Epithelial cell of prostate (primary cell): Measurements from ENCODE around the gene ARHGEF4.

Experiments
- DNase-seq: peaks from one replicate; pipeline ENCODE4 v3.0.0-alpha.2; 2011; ENCODE audit warnings: low read depth, low spot score
- H3K27ac ChIP-seq: fragments of 450-650 bp; 2 replicates; pipeline ENCODE4 v1.5.1; 2017; ENCODE audit warnings: mild to moderate bottlenecking

Gene ARHGEF4

DNA sequence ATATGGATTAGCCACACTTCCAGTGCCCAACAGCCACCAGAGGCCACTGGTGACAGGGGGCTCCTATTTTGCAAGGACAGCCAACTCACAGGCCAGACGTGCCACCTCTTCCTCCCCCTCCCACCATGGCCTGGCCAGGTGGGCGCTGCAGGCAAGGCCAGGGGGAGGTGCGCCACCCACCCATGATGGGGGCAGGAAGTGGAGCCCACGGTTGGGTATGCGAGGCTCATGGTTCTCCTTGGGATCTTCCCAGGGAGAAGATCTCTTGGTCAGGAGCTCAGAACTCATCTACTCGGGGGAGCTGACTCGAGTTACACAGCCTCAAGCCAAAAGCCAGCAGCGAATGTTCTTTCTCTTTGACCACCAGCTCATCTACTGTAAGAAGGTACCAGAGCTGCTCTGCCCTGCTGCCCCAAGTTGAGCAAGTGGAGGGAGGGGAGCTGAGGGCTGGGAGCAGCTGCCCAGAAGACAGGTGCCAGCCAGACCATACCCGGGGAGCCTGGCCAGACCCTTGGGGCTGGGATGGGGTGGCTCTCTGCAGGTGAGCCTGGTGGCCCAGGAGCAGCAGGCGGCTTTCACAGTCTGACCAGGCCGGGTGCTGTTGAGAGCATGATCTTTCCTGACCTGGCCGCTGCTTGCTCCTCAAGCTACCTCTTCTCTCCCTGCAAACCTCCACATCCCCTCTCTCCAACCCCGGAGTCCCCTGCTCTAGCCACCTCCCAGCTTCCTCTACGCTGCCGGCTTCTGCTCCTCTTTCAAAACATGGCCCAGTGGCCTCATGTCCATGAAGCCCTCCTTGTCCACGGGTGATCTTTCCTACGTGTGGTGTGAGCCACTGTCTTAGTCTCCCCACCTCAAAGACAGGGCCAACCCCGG is 206.7 kb downstream of the ARHGEF4 start:
- DNase-seq: no peak
- H3K27ac ChIP-seq: no peak overlapping the region

DNA sequence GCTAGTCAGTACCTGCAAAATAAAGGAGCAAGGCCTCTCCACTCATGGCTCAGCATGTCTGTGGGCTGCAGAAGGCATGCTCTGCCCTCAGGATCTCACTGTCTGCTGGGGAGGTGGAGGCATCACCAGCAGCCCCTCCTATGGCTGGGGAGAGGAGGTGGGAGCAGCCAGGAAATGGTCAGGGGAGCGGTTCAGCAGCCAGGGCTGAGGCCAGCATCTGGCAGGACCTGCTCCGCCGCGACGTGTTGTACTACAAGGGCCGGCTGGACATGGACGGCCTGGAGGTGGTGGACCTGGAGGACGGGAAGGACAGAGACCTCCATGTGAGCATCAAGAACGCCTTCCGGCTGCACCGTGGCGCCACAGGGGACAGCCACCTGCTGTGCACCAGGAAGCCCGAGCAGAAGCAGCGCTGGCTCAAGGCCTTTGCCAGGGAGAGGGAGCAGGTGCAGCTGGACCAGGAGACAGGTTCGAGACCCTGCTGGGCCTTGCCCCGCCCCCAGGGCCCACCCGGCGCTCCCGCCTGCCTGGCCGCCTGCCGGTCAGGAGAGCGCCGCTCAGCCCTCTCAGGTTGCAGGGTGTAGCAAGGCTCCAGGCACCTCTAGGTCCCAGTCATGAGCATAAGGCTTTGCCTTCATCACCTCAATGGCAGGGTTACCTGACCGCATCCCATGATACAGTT is 207.5 kb downstream of the ARHGEF4 start:
- H3K27ac ChIP-seq: no peak overlapping the region
- no peak for DNase-seq

DNA sequence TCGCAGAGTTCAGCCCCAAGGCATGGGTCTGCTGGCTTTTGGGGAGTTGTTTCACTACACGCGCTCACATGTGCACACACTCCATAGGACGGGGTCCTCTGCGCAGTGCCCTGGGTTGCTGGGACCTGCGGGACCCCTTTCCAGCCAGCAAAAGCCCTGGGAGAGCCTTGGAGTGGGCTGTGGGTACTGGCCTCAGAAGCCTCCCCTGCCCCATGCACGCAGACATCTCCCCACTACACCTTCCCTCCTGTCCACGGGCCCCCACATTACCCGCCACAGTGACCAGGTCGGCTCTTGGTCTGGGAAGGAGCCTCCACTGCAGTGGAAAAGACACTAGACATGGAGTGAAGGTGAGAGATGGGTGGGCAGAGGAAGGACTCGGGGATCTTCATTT is 208.0 kb downstream of the ARHGEF4 start:
- no peak for DNase-seq
- no peak overlapping the region for H3K27ac ChIP-seq

DNA sequence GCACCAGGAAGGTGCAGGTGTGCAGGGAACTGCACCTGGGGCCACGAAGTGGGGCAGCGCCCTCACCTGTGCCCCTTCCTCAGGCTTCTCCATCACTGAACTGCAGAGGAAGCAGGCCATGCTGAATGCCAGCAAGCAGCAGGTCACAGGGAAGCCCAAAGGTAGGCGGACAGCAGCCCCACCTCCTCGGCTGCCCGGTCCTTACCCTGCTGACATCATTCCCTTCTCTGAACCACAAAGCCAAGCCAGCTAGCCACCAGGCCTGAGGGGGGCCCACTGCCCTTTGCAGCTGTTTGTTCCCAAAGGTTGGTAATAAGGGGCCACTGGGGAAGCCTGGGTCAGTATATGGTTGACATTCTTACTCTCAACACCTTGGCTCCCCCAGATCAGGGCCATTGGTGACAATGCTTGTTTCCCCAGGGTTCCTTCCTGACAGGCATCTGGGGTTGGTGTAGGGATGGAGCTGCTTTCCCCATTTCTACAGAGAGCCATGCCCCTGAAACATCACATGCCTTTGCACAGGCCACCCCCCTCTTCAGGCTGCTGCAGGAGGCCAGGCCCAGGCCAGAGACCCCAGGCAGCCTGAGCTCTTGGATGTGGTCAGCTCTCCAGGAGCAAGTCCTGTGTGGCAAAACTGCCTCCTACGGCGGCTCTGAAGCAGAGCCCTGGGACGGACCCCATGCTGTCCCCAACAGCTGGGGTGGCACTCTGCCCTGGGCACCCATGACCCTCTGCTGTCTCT is 208.7 kb downstream of the ARHGEF4 start:
- no peak overlapping the region for H3K27ac ChIP-seq
- no peak for DNase-seq

DNA sequence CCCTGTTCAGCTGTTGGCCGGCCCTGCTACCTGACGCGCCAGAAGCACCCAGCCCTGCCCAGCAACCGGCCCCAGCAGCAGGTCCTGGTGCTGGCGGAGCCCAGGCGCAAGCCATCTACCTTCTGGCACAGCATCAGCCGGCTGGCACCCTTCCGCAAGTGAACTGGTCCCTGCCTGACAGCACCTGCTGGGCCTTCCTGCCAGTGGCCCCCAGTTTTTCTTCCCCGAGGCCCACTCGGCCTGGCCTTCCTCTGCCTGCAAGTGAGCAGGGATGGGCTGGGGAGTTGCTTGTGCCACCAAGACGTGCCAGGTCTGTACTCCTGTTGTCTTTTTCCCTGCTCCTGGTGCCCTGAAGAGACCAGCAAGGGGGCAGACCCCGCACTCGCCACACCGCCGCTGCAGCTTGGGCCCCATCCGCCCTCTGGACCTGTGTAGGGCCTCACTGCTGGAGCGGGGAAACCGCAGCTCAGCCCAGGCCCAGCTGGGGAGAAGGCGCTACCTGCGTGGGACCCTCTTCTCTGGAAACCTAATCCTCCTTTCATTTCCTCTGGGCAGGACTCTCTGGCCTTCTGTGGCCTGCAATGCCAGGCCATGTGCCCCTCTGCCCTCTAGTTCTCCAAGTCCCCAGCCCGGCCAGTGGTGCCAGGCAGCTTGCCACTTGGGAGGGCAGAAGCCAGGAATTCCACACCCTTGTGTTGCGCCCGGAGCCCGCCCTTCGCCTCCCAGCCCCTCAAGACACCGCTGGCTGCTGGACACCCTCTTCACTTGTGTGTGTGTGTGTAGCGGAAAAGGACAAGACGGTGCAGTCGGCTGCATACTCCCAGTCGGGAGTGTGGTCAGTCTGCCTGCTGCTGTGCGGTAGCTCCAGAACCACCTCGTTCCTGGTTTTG is 209.6 kb downstream of the ARHGEF4 start:
- H3K27ac ChIP-seq: no peak overlapping the region
- no peak for DNase-seq

- no peak for DNase-seq
- no peak overlapping the region for H3K27ac ChIP-seq
These were observed 210.4 kb downstream of the ARHGEF4 start for GRCh38 chr2:131046918-131047652.

DNA sequence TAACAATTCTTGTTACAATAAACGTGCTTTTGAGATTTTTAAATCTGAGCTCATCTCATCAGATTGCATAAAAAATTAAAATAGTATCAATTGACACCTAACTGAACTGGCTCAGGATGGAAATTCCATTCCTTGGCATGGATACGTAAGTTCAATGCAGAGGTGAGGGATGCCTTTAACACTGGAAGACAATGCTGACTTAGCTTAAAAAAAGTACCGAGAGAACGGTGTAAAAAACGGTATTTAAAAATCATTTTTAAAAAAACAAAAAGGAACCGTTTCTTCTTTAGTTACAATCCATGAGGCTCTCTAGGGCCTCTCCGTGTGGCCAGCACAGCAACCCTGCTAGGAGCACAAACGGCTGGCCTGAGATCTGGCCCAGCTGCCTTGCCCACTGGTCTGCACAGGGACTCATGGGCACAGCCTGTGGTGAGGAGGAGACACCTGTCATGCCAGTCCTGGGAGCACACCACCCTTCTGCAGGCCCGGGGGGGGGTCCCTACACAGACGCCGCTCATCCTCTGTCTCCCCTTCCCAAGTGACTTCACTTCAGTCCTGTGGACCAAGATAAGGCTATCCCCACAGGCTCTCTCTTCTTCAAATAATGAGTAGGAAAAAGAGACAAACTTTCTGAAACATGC is 211.3 kb downstream of the ARHGEF4 start:
- H3K27ac ChIP-seq: no peak overlapping the region
- DNase-seq: no peak

DNA sequence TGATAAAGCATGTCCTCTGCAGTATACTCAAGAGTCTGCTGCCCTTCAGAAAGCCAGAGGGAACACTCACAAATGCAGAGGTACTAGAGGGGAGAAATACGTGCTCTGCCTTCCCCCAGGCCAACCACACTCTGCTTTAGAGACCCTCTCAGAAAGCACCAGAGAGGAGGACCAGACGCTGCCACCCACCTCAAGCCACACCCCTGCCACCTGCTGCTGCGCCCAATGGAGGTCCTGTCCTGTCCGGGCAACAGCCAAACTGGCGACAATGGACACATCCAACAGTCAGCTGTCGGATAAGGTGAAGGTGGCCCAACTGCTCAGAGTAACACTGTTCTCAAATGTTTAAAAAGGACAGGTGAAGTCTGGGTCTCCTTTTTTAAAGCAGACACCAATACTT is 211.9 kb downstream of the ARHGEF4 start:
- H3K27ac ChIP-seq: no peak overlapping the region
- no peak for DNase-seq

GRCh38 chr2:131049150-131049718 is 212.5 kb downstream of the ARHGEF4 start:
- H3K27ac ChIP-seq: no peak overlapping the region
- DNase-seq: no peak

GRCh38 chr2:131050896-131051295 is 214.2 kb downstream of the ARHGEF4 start:
- no peak overlapping the region for H3K27ac ChIP-seq
- DNase-seq: no peak

- H3K27ac ChIP-seq: no peak overlapping the region
- no peak for DNase-seq
These were observed 216.1 kb downstream of the ARHGEF4 start for GRCh38 chr2:131052741-131053263.

- DNase-seq: no peak
- H3K27ac ChIP-seq: no peak overlapping the region
These were observed 217.8 kb downstream of the ARHGEF4 start for GRCh38 chr2:131054488-131054887.

DNA sequence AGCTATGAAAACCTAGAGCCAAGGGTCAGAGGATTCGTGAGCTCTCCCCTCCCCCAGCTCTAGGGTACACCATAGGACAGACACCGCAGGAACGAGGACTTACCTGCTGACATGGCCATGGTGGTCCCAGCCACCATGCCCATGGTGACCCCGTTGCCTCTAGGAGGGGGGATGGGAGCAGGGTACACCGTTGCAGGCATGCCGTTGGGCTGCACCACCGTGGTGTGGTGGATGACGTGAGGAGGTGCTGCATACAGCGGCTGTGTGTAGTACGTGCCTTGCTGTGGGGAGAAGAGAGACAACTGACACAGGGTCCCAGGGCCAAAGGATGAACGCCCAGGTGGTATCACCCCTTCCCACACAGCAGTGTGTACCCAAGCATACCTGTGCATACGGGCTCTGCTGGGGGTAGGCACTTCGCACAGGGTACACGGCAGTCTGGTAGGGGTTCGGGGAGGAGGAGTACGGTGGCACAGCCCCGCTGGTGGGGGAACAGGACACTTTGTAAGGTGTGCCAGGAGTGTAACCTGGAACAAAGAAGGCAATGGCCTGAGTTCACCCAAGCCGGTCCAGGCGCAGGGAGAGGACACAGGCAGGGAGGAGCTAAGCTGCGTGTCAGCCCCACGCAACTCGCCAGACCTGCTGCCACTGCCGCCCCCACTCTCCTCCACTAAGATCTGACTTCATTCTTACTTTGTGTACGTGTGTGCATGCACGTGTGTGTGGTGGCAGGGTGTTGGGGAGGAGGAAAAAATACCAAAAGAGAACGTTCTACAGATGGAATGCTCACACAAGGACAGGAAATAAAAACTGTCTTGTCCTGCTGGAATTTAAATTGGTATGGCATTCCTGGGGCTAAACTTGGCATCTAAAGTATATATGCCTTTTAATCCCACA is 218.7 kb downstream of the ARHGEF4 start:
- no peak for DNase-seq
- H3K27ac ChIP-seq: no peak overlapping the region

GRCh38 chr2:131056204-131056931 is 219.7 kb downstream of the ARHGEF4 start:
- no peak overlapping the region for H3K27ac ChIP-seq

GRCh38 chr2:131056932-131057287 is 220.2 kb downstream of the ARHGEF4 start:
- DNase-seq: no peak
- H3K27ac ChIP-seq: no peak overlapping the region

More at GRCh38 chr2:131056204-131056931, 219.7 kb downstream of the ARHGEF4 start:
- no peak for DNase-seq

GRCh38 chr2:131058214-131058843 is 221.6 kb downstream of the ARHGEF4 start:
- no peak for DNase-seq
- no peak overlapping the region for H3K27ac ChIP-seq
